Thyroid gland (tissue), 4 donors: ENCODE data around the gene INO80E. TPM values are rescaled to one million over a fixed set of nuclear protein-coding genes. Genes with fewer than 3 reads are reported as not detected.
A peak's percentile ranks its signal among the peaks of the same experiment; 100 is the strongest.
"Not testable (repeated sequence)": the region's sequence is repeated elsewhere in the genome, so short reads cannot be mapped to it uniquely, and the experiment has no call there.

Experiments used
- DNase-seq, 2 donors: peaks; one replicate each; pipeline ENCODE4 v3.0.0-alpha.2; 2019
- H3K27ac ChIP-seq, 3 donors: fragments of 200-600 bp; sonication (generic); 1 replicate in 2 of 3; 2 replicates in 1 of 3; pipeline ENCODE4 v1.5.1; 2016 to 2019; ENCODE audit warnings: mild to moderate bottlenecking in 1 of 3, moderate library complexity in 1 of 3
- H3K27me3 ChIP-seq: fragments of 200-600 bp; sonication (generic); one replicate; pipeline ENCODE4 v1.5.1; 2019
- H3K36me3 ChIP-seq, 2 donors: fragments of 200-600 bp; sonication (generic); one replicate each; pipeline ENCODE4 v1.5.1; 2016 to 2019
- H3K4me1 ChIP-seq, 2 donors: fragments of 200-600 bp; sonication (generic); one replicate each; pipeline ENCODE4 v1.5.1; 2017 to 2019
- H3K4me3 ChIP-seq, 3 donors: fragments of 200-600 bp; sonication (generic); replicated peaks in 1 of 3; 1 replicate in 2 of 3; 2 replicates in 1 of 3; pipeline ENCODE4 v1.5.1; 2016; ENCODE audit warnings: mild to moderate bottlenecking in 1 of 3
- H3K9me3 ChIP-seq: fragments of 200-600 bp; sonication (generic); one replicate; pipeline ENCODE4 v1.5.1; 2017
- CTCF ChIP-seq, 6 experiments: fragments of 200-600 bp in 3 of 6; fragments of 450-650 bp in 3 of 6; sonication (generic) in 3 of 6; IDR thresholded peaks; one replicate each; pipeline ENCODE4 v1.5.1; 2016 to 2019; ENCODE audit warnings: antibody characterized with exemption in 6 of 6, mild to moderate bottlenecking in 2 of 6, inconsistent platforms in 1 of 6, moderate library complexity in 1 of 6
- POLR2A ChIP-seq, 2 donors: fragments of 450-650 bp; IDR thresholded peaks; one replicate each; pipeline ENCODE4 v1.6.1; 2017; ENCODE audit warnings: antibody characterized with exemption in 2 of 2, mild to moderate bottlenecking in 2 of 2, moderate library complexity in 1 of 2
- WGBS, 2 donors: methylation state at CpG; one replicate each; pipeline ENCODE4 v1.1.5; 2017; 5-methylcytosine and 5-hydroxymethylcytosine counted together
- intact Hi-C: fragments of 100-400 bp; cut with DNase I; formaldehyde crosslinking; loops from one replicate; pipeline ENCODE4 v1.15.1; 2023
- total RNA-seq, 4 donors: library from RNA; depleted of rRNA; stranded (reverse); fragments of >200 nt; gene quantifications; one replicate each; pipeline ENCODE4 v1.2.3, GENCODE V29; 2016

Gene INO80E
- total RNA-seq, 4 donors from 2014 or later: 45.9 to 165 (median 142) TPM

GRCh38 chr16:29958756-29959155 is 37.3 kb upstream of the INO80E start:
- intact Hi-C loops: no loop called here
- 87 to 90% methylated on average over 5 of the region's 5 CpGs for WGBS, 2 donors

GRCh38 chr16:29959293-29959692 is 36.7 kb upstream of the INO80E start:
- no peak for TF ChIP-seq CTCF (IDR thresholded peaks at IDR 0.05)
- TF ChIP-seq POLR2A (IDR thresholded peaks at IDR 0.05): no peak
- no peak for DNase-seq
- intact Hi-C loops: no loop called here
- H3K4me3 ChIP-seq: no peak overlapping the region
- H3K27me3 ChIP-seq: no peaks in the 10 kb centered on the region
- 82 to 85% methylated on average over 2 to 9 of the region's 9 CpGs for WGBS, 2 donors
- no peak overlapping the region for H3K27ac ChIP-seq
- H3K36me3 ChIP-seq: no peaks in the 10 kb centered on the region
- peaks cover 0 to 12% of the 10 kb centered on the region in 2 donors for H3K4me1 ChIP-seq
- no peaks in the 10 kb centered on the region for H3K9me3 ChIP-seq

More at GRCh38 chr16:29958756-29959155, 37.3 kb upstream of the INO80E start:
- H3K4me3 ChIP-seq: no peak overlapping the region
- H3K9me3 ChIP-seq: no peaks in the 10 kb centered on the region
- H3K27me3 ChIP-seq: no peaks in the 10 kb centered on the region
- no peak overlapping the region for H3K27ac ChIP-seq
- H3K36me3 ChIP-seq: no peaks in the 10 kb centered on the region
- no peak for DNase-seq
- H3K4me1 ChIP-seq: peaks cover 0 to 12% of the 10 kb centered on the region in 2 donors
- TF ChIP-seq CTCF (IDR thresholded peaks at IDR 0.05) (no peak), POLR2A (IDR thresholded peaks at IDR 0.05) (no peak)

- H3K36me3 ChIP-seq, intact Hi-C loops, H3K9me3 ChIP-seq, H3K27ac ChIP-seq, DNase-seq, H3K27me3 ChIP-seq, H3K4me3 ChIP-seq: not testable (repeated sequence)
- H3K4me1 ChIP-seq: peaks cover 0 to 12% of the 10 kb centered on the region in 2 donors
- WGBS, 2 donors: 88 to 97% methylated on average over 4 of the region's 4 CpGs
These were observed 36.2 kb upstream of the INO80E start for GRCh38 chr16:29959821-29960220.

- intact Hi-C loops: no loop called here
- WGBS, 2 donors: 51 to 61% methylated on average over 10 of the region's 10 CpGs
- TF ChIP-seq POLR2A (IDR thresholded peaks at IDR 0.05) (no peak), CTCF (IDR thresholded peaks at IDR 0.05) (no peak)
These were observed 34.9 kb upstream of the INO80E start for GRCh38 chr16:29961127-29961478.

GRCh38 chr16:29961479-29962343 is 34.3 kb upstream of the INO80E start, which contains the start of gene TMEM219:
Gene TMEM219, plus strand, starts transcription at chr16:29962079. Its CDS starts 1,065 bp downstream, at chr16:29963144.
- Histone ChIP-seq H3K9me3 (no peaks in the 10 kb centered on the region), H3K4me3 (peak within 1 kb of the TSS; percentile 67 to 78 (median 77)), H3K4me1 (peaks cover 0 to 12% of the 10 kb centered on the region in 2 donors), H3K27ac (peak within 1 kb of the TSS; percentile 78 to 91 (median 82)), H3K36me3 (no peaks in the 10 kb centered on the region), H3K27me3 (no peaks in the 10 kb centered on the region)
- intact Hi-C loops: no loop called here
- 1% methylated on average over 13 to 39 of the region's 75 CpGs for WGBS, 2 donors
- DNase-seq: peak; percentile 88 to 89
- TF ChIP-seq POLR2A (IDR thresholded peaks at IDR 0.05): peak in 1 of 2 donors; percentile 76
- TF ChIP-seq CTCF (IDR thresholded peaks at IDR 0.05): peak in 5 of 6 experiments; percentile 21 to 73 (median 58)

More at GRCh38 chr16:29961127-29961478, 34.9 kb upstream of the INO80E start:
- no peaks in the 10 kb centered on the region for H3K9me3 ChIP-seq
- peak overlapping the region in 2 of 3 donors; percentile 67 to 78 for H3K4me3 ChIP-seq
- no peaks in the 10 kb centered on the region for H3K27me3 ChIP-seq
- H3K4me1 ChIP-seq: peaks cover 0 to 12% of the 10 kb centered on the region in 2 donors
- H3K36me3 ChIP-seq: no peaks in the 10 kb centered on the region
- no peak for DNase-seq
- H3K27ac ChIP-seq: peak overlapping the region in 2 of 3 donors; percentile 82 to 91
